HG03097 (cell line): Measurements from ENCODE around the gene TRERF1.

Experiments
- ATAC-seq: cut with Tn5 transposase; IDR thresholded peaks from one replicate; pipeline ENCODE4 v1.9.1; 2021; ENCODE audit not compliant: unreplicated experiment, low FRiP score

Gene TRERF1

GRCh38 chr6:42400061-42400760 is 51.5 kb downstream of the TRERF1 start:
- no peak for ATAC-seq

GRCh38 chr6:42396720-42397119 is 55.0 kb downstream of the TRERF1 start:
- no peak for ATAC-seq

GRCh38 chr6:42394881-42395620 is 56.7 kb downstream of the TRERF1 start:
- no peak for ATAC-seq

GRCh38 chr6:42394151-42394550 is 57.6 kb downstream of the TRERF1 start:
- ATAC-seq, result no peak

- ATAC-seq, result no peak
Measured at GRCh38 chr6:42393339-42393738, 58.4 kb downstream of the TRERF1 start.

- no peak for ATAC-seq
Measured at GRCh38 chr6:42392833-42393232, 58.9 kb downstream of the TRERF1 start.

- no peak for ATAC-seq
Measured at GRCh38 chr6:42391441-42391840, 60.3 kb downstream of the TRERF1 start.

- no peak for ATAC-seq
Measured at GRCh38 chr6:42390228-42390934, 61.3 kb downstream of the TRERF1 start.

- no peak for ATAC-seq
Measured at GRCh38 chr6:42389736-42390135, 62.0 kb downstream of the TRERF1 start.

GRCh38 chr6:42388046-42388445 is 63.7 kb downstream of the TRERF1 start:
- no peak for ATAC-seq

GRCh38 chr6:42387336-42387735 is 64.4 kb downstream of the TRERF1 start:
- ATAC-seq, result no peak

GRCh38 chr6:42385339-42385738 is 66.4 kb downstream of the TRERF1 start:
- no peak for ATAC-seq

GRCh38 chr6:42383421-42384205 is 68.1 kb downstream of the TRERF1 start:
- no peak for ATAC-seq

- ATAC-seq, result no peak
Measured at GRCh38 chr6:42381850-42382249, 69.9 kb downstream of the TRERF1 start.

GRCh38 chr6:42380228-42380979 is 71.3 kb downstream of the TRERF1 start:
- ATAC-seq, result no peak

GRCh38 chr6:42378536-42378935 is 73.2 kb downstream of the TRERF1 start:
- ATAC-seq, result no peak

GRCh38 chr6:42378125-42378524 is 73.6 kb downstream of the TRERF1 start:
- ATAC-seq, result no peak

- ATAC-seq, result no peak
Measured at GRCh38 chr6:42375007-42375635, 76.6 kb downstream of the TRERF1 start.

GRCh38 chr6:42374018-42374669 is 77.6 kb downstream of the TRERF1 start:
- no peak for ATAC-seq
